HepG2 (cell line): Measurements from ENCODE around the gene NPPA. TPM values are rescaled to one million over a fixed set of nuclear protein-coding genes. Genes with fewer than 3 reads are reported as not detected.

Experiments
- BCL6 ChIP-seq: IDR thresholded peaks from 2 replicates; pipeline ENCODE4 v1.6.1; 2016; ENCODE audit warnings: missing genetic modification reagents, missing compliant biosample characterization
- GABPB1 ChIP-seq: IDR thresholded peaks from 2 replicates; pipeline ENCODE4 v1.6.1; 2016; ENCODE audit warnings: mild to moderate bottlenecking, missing genetic modification reagents, moderate library complexity, missing compliant biosample characterization
- GLI4 ChIP-seq: sonication (generic); formaldehyde crosslinking; IDR thresholded peaks from 2 replicates; pipeline ENCODE4 v1.5.1; 2020; ENCODE audit warnings: missing genetic modification reagents, mild to moderate bottlenecking, moderate library complexity, borderline replicate concordance
- HNF4G ChIP-seq, 2 experiments: sonication (generic) in 1 of 2; formaldehyde crosslinking in 1 of 2; IDR thresholded peaks; 2 replicates each; pipeline versions ENCODE4 v1.4.0 to v1.6.1; 2011 to 2020; ENCODE audit warnings: borderline replicate concordance in 2 of 2, low read depth in 2 of 2, mild to moderate bottlenecking in 2 of 2, low read length in 1 of 2, missing genetic modification reagents in 1 of 2, moderate library complexity in 1 of 2
- HOXA5 ChIP-seq: sonication (generic); formaldehyde crosslinking; IDR thresholded peaks from 2 replicates; pipeline ENCODE4 v1.4.0; 2020; ENCODE audit warnings: missing genetic modification reagents
- KDM6A ChIP-seq: IDR thresholded peaks from 2 replicates; pipeline ENCODE4 v1.6.1; 2016; ENCODE audit warnings: low read depth
- LCORL ChIP-seq, 2 experiments: fragments of 450-650 bp in 1 of 2; sonication (generic) in 1 of 2; formaldehyde crosslinking in 1 of 2; IDR thresholded peaks; 2 replicates each; pipeline versions ENCODE4 v1.5.0 to v1.6.1; 2017 to 2020; ENCODE audit warnings: antibody characterized with exemption in 1 of 2, missing genetic modification reagents in 1 of 2
- MIER3 ChIP-seq: IDR thresholded peaks from 2 replicates; pipeline ENCODE4 v1.6.1; 2016; ENCODE audit warnings: missing compliant biosample characterization, borderline replicate concordance
- PITX1 ChIP-seq: sonication (generic); formaldehyde crosslinking; IDR thresholded peaks from 2 replicates; pipeline ENCODE4 v1.5.1; 2020; ENCODE audit warnings: mild to moderate bottlenecking, missing genetic modification reagents
- RBM22 ChIP-seq: fragments of 200-400 bp; formaldehyde crosslinking; optimal IDR thresholded peaks from 2 replicates; pipeline ENCODE3; 2017; ENCODE audit warnings: mild to moderate bottlenecking, low read length, moderate library complexity
- RORA ChIP-seq: sonication (generic); formaldehyde crosslinking; IDR thresholded peaks from 2 replicates; pipeline ENCODE4 v1.5.0; 2020; ENCODE audit warnings: mild to moderate bottlenecking, missing genetic modification reagents, moderate library complexity
- SMYD3 ChIP-seq: sonication (generic); formaldehyde crosslinking; IDR thresholded peaks from 2 replicates; pipeline ENCODE4 v1.8.1; 2023; ENCODE audit warnings: mild to moderate bottlenecking, missing genetic modification reagents
- TARDBP ChIP-seq: sonication (generic); formaldehyde crosslinking; IDR thresholded peaks from 2 replicates; pipeline ENCODE4 v1.8.0; 2022; ENCODE audit warnings: mild to moderate bottlenecking, missing genetic modification reagents
- ZBTB3 ChIP-seq: sonication (generic); formaldehyde crosslinking; IDR thresholded peaks from 2 replicates; pipeline ENCODE4 v1.4.0; 2020; ENCODE audit warnings: low read depth, mild to moderate bottlenecking, moderate library complexity, missing genetic modification reagents, borderline replicate concordance
- ZFP90 ChIP-seq: sonication (generic); formaldehyde crosslinking; IDR thresholded peaks from 2 replicates; pipeline ENCODE4 v1.8.0; 2022; ENCODE audit warnings: missing genetic modification reagents, mild to moderate bottlenecking, inconsistent platforms, borderline replicate concordance
- ZNF335 ChIP-seq: sonication (generic); formaldehyde crosslinking; IDR thresholded peaks from 2 replicates; pipeline ENCODE4 v1.4.0; 2020; ENCODE audit warnings: missing genetic modification reagents
- ZNF737 ChIP-seq: sonication (generic); formaldehyde crosslinking; IDR thresholded peaks from 2 replicates; pipeline ENCODE4 v1.5.0; 2020; ENCODE audit warnings: missing genetic modification reagents, mild to moderate bottlenecking, borderline replicate concordance
- ZNF788 ChIP-seq: sonication (generic); formaldehyde crosslinking; IDR thresholded peaks from 2 replicates; pipeline ENCODE4 v1.5.0; 2020; ENCODE audit warnings: mild to moderate bottlenecking, missing genetic modification reagents, borderline replicate concordance
- polyA plus RNA-seq, 8 experiments: library from polyadenylated mRNA; depleted of rRNA in 3 of 8; stranded (reverse) in 7 of 8; unstranded in 1 of 8; fragments of >200 nt; fragmentation: Illumina TruSeq in 4 of 8; extraction: Trizol in 4 of 8; gene quantifications; 2 replicates each; pipeline versions ENCODE4 v1.2.1 to v1.2.3, GENCODE V29; 2011 to 2016; ENCODE audit warnings: low read depth in 4 of 8, missing spikeins in 1 of 8, mixed read lengths in 1 of 8; ENCODE audit not compliant: insufficient read depth in 1 of 8
- total RNA-seq, 5 experiments: library from RNA; depleted of rRNA; stranded (reverse); fragments of >200 nt; fragmentation: Illumina TruSeq; extraction: Trizol; gene quantifications; 2 replicates each; pipeline ENCODE4 v1.2.3, GENCODE V29; 2016; ENCODE audit warnings: low read depth in 1 of 5
- TF ChIP-seq, protein P1 (sequence below): sonication (generic); formaldehyde crosslinking; IDR thresholded peaks from 2 replicates; pipeline ENCODE4; 2020; ENCODE audit warnings: missing genetic modification reagents, mild to moderate bottlenecking, borderline replicate concordance
- TF ChIP-seq, protein P2 (sequence below): sonication (generic); formaldehyde crosslinking; IDR thresholded peaks from 2 replicates; pipeline ENCODE4 v1.4.0; 2020; ENCODE audit warnings: missing genetic modification reagents
- TF ChIP-seq, protein P3 (sequence below): sonication (generic); formaldehyde crosslinking; IDR thresholded peaks from 2 replicates; pipeline ENCODE4 v1.8.1; 2023; ENCODE audit warnings: mild to moderate bottlenecking, missing genetic modification reagents
- TF ChIP-seq, protein P4 (sequence below): sonication (generic); formaldehyde crosslinking; IDR thresholded peaks from 2 replicates; pipeline ENCODE4 v1.5.0; 2020; ENCODE audit warnings: mild to moderate bottlenecking, missing genetic modification reagents, borderline replicate concordance

The NPPA gene
- total and polyA plus RNA-seq, 2 of the 13 experiments (the other 11 are each of a cell fraction or from before 2014, with no cell fraction given) = not detected

DNA sequence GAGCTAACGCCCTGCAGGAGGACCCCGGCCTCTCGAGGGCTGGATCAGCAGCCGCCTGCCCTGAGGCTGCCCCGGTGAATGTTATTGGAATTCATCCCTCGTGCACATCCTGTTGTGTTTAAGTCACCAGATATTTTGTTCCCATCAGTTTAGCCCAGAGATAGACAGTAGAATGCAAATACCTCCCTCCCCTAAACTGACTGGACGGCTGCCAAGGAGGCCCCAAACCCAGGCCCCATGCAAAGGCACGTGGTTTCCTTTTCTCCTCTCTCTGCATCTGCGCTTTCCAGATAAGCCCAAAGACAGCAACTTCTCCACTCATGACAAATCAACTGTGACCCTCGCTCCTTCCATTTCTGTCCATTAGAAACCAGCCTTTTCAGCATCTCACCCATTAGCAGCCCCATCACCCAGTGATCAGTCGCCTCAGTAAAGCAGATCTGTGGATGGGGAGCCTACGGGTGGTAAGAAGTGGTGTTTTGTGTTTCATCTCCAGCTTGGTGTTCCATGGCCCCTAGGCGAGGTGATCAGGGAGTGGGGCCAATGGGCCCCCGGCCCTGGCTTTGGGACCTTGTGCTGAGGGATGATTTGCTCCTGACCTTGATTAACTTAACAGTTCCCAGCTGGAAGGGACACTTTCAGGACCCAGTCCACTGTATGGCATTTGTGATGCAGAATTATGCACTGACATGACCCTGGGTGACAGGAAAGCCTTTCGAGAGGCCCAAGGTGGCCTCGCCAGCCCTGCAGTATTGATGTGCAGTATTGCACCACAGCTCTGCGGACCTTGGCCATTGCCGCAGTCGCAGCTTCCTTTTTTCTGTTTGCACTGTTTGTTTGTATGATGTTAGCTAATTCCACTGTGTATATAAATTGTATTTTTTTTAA, 5.2 kb downstream of the NPPA start (continued):
- TF ChIP-seq ZNF737 (CRISPR knock-in tag) (peak; percentile 86; the same call in 1 of the 2 replicates), ZNF335 (CRISPR knock-in tag) (0 out of 2 replicates have a peak, but pooled peaks have one; percentile 37), GLI4 (CRISPR knock-in tag) (no peak), ZNF788 (peak; percentile 84; the same call in 1 of the 2 replicates), LCORL (IDR thresholded peaks at IDR 0.05) (peak; percentile 54; the same call in 1 of the 2 replicates), LCORL (CRISPR knock-in tag; IDR thresholded peaks at IDR 0.05) (peak; percentile 82), HNF4G (IDR thresholded peaks at IDR 0.05; ENCODE audit: borderline replicate concordance, low read depth, low read length) (peak; percentile 99), HNF4G (CRISPR knock-in tag; IDR thresholded peaks at IDR 0.05; ENCODE audit: borderline replicate concordance, low read depth) (peak; percentile 66), SMYD3 (peak; percentile 34; the same call in 1 of the 2 replicates), KDM6A (peak; percentile 99), TARDBP (CRISPR knock-in tag) (peak; percentile 41), MIER3 (CRISPR knock-in tag) (peak; percentile 90; the same call in 1 of the 2 replicates), ZBTB3 (CRISPR knock-in tag) (peak; percentile 89; the same call in 1 of the 2 replicates), GABPB1 (CRISPR knock-in tag) (peak; percentile 49; the same call in 1 of the 2 replicates), HOXA5 (peak; percentile 71; the same call in 1 of the 2 replicates), RORA (CRISPR knock-in tag) (0 out of 2 replicates have a peak, but pooled peaks have one; percentile 83), PITX1 (CRISPR knock-in tag) (peak; percentile 91), RBM22 (peak; percentile 68), BCL6 (peak; percentile 93), ZFP90 (CRISPR knock-in tag) (peak; percentile 79)
- TF ChIP-seq, protein P1, sequence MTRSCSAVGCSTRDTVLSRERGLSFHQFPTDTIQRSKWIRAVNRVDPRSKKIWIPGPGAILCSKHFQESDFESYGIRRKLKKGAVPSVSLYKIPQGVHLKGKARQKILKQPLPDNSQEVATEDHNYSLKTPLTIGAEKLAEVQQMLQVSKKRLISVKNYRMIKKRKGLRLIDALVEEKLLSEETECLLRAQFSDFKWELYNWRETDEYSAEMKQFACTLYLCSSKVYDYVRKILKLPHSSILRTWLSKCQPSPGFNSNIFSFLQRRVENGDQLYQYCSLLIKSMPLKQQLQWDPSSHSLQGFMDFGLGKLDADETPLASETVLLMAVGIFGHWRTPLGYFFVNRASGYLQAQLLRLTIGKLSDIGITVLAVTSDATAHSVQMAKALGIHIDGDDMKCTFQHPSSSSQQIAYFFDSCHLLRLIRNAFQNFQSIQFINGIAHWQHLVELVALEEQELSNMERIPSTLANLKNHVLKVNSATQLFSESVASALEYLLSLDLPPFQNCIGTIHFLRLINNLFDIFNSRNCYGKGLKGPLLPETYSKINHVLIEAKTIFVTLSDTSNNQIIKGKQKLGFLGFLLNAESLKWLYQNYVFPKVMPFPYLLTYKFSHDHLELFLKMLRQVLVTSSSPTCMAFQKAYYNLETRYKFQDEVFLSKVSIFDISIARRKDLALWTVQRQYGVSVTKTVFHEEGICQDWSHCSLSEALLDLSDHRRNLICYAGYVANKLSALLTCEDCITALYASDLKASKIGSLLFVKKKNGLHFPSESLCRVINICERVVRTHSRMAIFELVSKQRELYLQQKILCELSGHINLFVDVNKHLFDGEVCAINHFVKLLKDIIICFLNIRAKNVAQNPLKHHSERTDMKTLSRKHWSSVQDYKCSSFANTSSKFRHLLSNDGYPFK (CRISPR knock-in tag) = peak; percentile 38; the same call in 1 of the 2 replicates
- TF ChIP-seq, protein P2, sequence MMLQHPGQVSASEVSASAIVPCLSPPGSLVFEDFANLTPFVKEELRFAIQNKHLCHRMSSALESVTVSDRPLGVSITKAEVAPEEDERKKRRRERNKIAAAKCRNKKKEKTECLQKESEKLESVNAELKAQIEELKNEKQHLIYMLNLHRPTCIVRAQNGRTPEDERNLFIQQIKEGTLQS (CRISPR knock-in tag) = peak; percentile 32; the same call in 1 of the 2 replicates
- TF ChIP-seq, protein P3, sequence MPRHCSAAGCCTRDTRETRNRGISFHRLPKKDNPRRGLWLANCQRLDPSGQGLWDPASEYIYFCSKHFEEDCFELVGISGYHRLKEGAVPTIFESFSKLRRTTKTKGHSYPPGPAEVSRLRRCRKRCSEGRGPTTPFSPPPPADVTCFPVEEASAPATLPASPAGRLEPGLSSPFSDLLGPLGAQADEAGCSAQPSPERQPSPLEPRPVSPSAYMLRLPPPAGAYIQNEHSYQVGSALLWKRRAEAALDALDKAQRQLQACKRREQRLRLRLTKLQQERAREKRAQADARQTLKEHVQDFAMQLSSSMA (CRISPR knock-in tag) = no peak
- TF ChIP-seq, protein P4, sequence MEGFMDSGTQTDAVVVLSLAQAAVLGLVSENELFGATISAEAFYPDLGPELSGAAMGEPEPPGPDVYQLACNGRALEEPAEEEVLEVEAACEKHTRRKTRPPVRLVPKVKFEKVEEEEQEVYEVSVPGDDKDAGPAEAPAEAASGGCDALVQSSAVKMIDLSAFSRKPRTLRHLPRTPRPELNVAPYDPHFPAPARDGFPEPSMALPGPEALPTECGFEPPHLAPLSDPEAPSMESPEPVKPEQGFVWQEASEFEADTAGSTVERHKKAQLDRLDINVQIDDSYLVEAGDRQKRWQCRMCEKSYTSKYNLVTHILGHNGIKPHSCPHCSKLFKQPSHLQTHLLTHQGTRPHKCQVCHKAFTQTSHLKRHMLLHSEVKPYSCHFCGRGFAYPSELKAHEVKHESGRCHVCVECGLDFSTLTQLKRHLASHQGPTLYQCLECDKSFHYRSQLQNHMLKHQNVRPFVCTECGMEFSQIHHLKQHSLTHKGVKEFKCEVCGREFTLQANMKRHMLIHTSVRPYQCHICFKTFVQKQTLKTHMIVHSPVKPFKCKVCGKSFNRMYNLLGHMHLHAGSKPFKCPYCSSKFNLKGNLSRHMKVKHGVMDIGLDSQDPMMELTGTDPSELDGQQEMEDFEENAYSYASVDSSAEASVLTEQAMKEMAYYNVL (CRISPR knock-in tag) = peak; percentile 62; the same call in 1 of the 2 replicates
